B cell (primary cell): ENCODE results near the gene CDKN1A. TPM values are rescaled to one million over a fixed set of nuclear protein-coding genes. Genes with fewer than 3 reads are reported as not detected.
A peak's percentile ranks its signal among the peaks of the same experiment; 100 is the strongest.

ENCODE experiments used
- ATAC-seq: fragments of 200-7000 bp; cut with Tn5 transposase; one replicate; pipeline ENCODE4 v1.10.0; 2021; ENCODE audit warnings: low read depth, mild to moderate bottlenecking, moderate number of reproducible peaks, moderate library complexity
- CTCF ChIA-PET: fragments of 350-600 bp; sonication (Branson Sonifier 250); formaldehyde crosslinking; loops from one replicate; lab custom pipeline; 2021; ENCODE audit warnings: antibody characterized with exemption, inconsistent platforms; lab: Charles Lee
- POLR2A ChIA-PET: fragments of 350-600 bp; sonication (Branson Sonifier 250); formaldehyde crosslinking; loops from one replicate; lab custom pipeline; 2021; ENCODE audit warnings: antibody characterized with exemption; lab: Charles Lee
- DNase-seq: peaks from one replicate; pipeline ENCODE4 v3.0.0; 2013
- H2AFZ ChIP-seq: 2 replicates; pipeline ENCODE4 v1.6.1; 2012; ENCODE audit warnings: mild to moderate bottlenecking, low read depth, low read length; ENCODE audit not compliant: insufficient read depth, poor library complexity, severe bottlenecking
- H3K27ac ChIP-seq, 2 donors: 1 replicate in 1 of 2; 2 replicates in 1 of 2; pipeline ENCODE4 v1.5.1; 2012 to 2013; ENCODE audit warnings: low read length in 2 of 2, mild to moderate bottlenecking in 2 of 2, moderate library complexity in 1 of 2
- H3K27me3 ChIP-seq, 4 experiments: fragments of 200-600 bp in 1 of 4; sonication (generic) in 1 of 4; replicated peaks in 1 of 4; 1 replicate in 2 of 4; 2 replicates in 2 of 4; pipeline versions ENCODE4 v1.6.1 to v1.7.0; 2013 to 2016; ENCODE audit warnings: low read length in 3 of 4, mild to moderate bottlenecking in 2 of 4, mixed read lengths in 1 of 4, moderate library complexity in 1 of 4; ENCODE audit not compliant: insufficient read depth in 4 of 4, control insufficient read depth in 3 of 4; ENCODE audit errors: control extremely low read depth in 1 of 4
- H3K36me3 ChIP-seq, 2 experiments: replicated peaks in 1 of 2; 1 replicate in 1 of 2; 2 replicates in 1 of 2; pipeline versions ENCODE4 v1.6.1 to v1.7.1; 2013; ENCODE audit warnings: low read length in 1 of 2; ENCODE audit not compliant: insufficient read depth in 2 of 2, control insufficient read depth in 1 of 2; ENCODE audit errors: control extremely low read depth in 1 of 2, extremely low read depth in 1 of 2
- H3K4me1 ChIP-seq, 2 donors: fragments of 200-600 bp in 1 of 2; sonication (generic) in 1 of 2; 1 replicate in 1 of 2; 2 replicates in 1 of 2; pipeline versions ENCODE4 v1.5.1 to v1.6.1; 2013 to 2017; ENCODE audit warnings: low read length in 2 of 2; ENCODE audit not compliant: control insufficient read depth in 2 of 2, insufficient read depth in 2 of 2
- H3K4me2 ChIP-seq: replicated peaks from 2 replicates; pipeline ENCODE3; 2012; ENCODE audit warnings: mild to moderate bottlenecking, low read depth, low read length; ENCODE audit not compliant: poor library complexity, severe bottlenecking
- H3K4me3 ChIP-seq, 5 experiments: fragments of 200-600 bp in 1 of 5; sonication (generic) in 1 of 5; 1 replicate in 3 of 5; 2 replicates in 2 of 5; pipeline versions ENCODE4 v1.5.1 to v1.7.0; 2011 to 2016; ENCODE audit warnings: low read length in 4 of 5, mild to moderate bottlenecking in 4 of 5, low read depth in 2 of 5, control low read depth in 1 of 5, moderate library complexity in 1 of 5; ENCODE audit not compliant: insufficient read depth in 1 of 5; ENCODE audit errors: control extremely low read depth in 1 of 5, extremely low read depth in 1 of 5
- H3K79me2 ChIP-seq: fragments of 200-600 bp; sonication (generic); one replicate; pipeline ENCODE4 v1.6.0; 2016; ENCODE audit warnings: low read length; ENCODE audit not compliant: control insufficient read depth, insufficient read depth
- H3K9ac ChIP-seq: fragments of 200-600 bp; sonication (generic); 2 replicates; pipeline ENCODE4 v1.6.1; 2017; ENCODE audit warnings: mild to moderate bottlenecking, low read length, moderate library complexity
- H3K9me3 ChIP-seq, 3 donors: one replicate each; pipeline versions ENCODE4 v1.6.1 to v1.7.1; 2013; ENCODE audit warnings: low read length in 2 of 3; ENCODE audit not compliant: control insufficient read depth in 2 of 3, insufficient read depth in 1 of 3; ENCODE audit errors: control extremely low read depth in 1 of 3
- H4K20me1 ChIP-seq: 2 replicates; pipeline ENCODE4 v1.6.0; 2012; ENCODE audit warnings: mild to moderate bottlenecking, low read length; ENCODE audit not compliant: insufficient read depth, control insufficient read depth, poor library complexity, severe bottlenecking
- H3K27ac Mint-ChIP-seq: one replicate; pipeline ENCODE4 v1.8.0; 2021; ENCODE audit warnings: mixed read lengths
- H3K27me3 Mint-ChIP-seq: one replicate; pipeline ENCODE4 v1.8.0; 2021; ENCODE audit warnings: mixed read lengths
- H3K4me1 Mint-ChIP-seq: one replicate; pipeline ENCODE4 v1.8.0; 2021; ENCODE audit warnings: mixed read lengths
- H3K4me3 Mint-ChIP-seq: one replicate; pipeline ENCODE4 v1.8.0; 2021; ENCODE audit warnings: mixed read lengths
- H3K9me3 Mint-ChIP-seq: one replicate; pipeline ENCODE4 v1.8.0; 2022; ENCODE audit warnings: mixed read lengths; ENCODE audit not compliant: insufficient read depth
- CTCF ChIP-seq: fragments of 200-600 bp; IDR thresholded peaks from one replicate; pipeline ENCODE4 v1.8.0; 2022; ENCODE audit warnings: antibody characterized with exemption, mild to moderate bottlenecking
- EZH2 ChIP-seq: IDR thresholded peaks from 2 replicates; pipeline ENCODE4 v1.6.1; 2012; ENCODE audit warnings: borderline replicate concordance, low read depth, mild to moderate bottlenecking, moderate library complexity, low read length; ENCODE audit not compliant: insufficient read depth, poor library complexity, severe bottlenecking
- WGBS: methylation state at CpG from one replicate; pipeline ENCODE4 v1.1.5; 2013; ENCODE audit warnings: missing lambda C conversion rate; ENCODE audit not compliant: insufficient coverage; 5-methylcytosine and 5-hydroxymethylcytosine counted together
- intact Hi-C: fragments of 100-400 bp; cut with micrococcal nuclease; formaldehyde crosslinking; loops from one replicate; pipeline ENCODE4 v1.10.0; 2022
- polyA plus RNA-seq: library from polyadenylated mRNA; depleted of rRNA; stranded (reverse); fragments of >200 nt; gene quantifications from 2 replicates; pipeline ENCODE4 v1.2.3, GENCODE V29; 2012
- total RNA-seq, 2 donors: library from RNA; stranded (reverse); fragments of 120-200 nt in 1 of 2; gene quantifications; 1 replicate in 1 of 2; 2 replicates in 1 of 2; pipeline versions ENCODE4 v1.2.3 to v1.2.4, GENCODE V29; 2013 to 2022

The CDKN1A gene
- total and polyA plus RNA-seq, 2 donors (not counting 1 experiment from before 2014, with no cell fraction given), result 45.5 to 352 TPM

- Mint-ChIP-seq H3K9me3 (no peaks in the 10 kb centered on the region), H3K27me3 (no peaks in the 10 kb centered on the region), H3K27ac (peak overlapping the region; percentile 76), H3K4me3 (peak overlapping the region; percentile 32), H3K4me1 (peaks cover 86% of the 10 kb centered on the region)
- TF ChIP-seq CTCF (no peak), EZH2 (no peak)
- POLR2A ChIA-PET, result interaction anchor here (0.6 kb wide), 1 partner anchor 71 kb away, joined by 3 read pairs; no protein-coding TSS in a partner anchor
- H3K4me2 ChIP-seq, result peak overlapping the region; percentile 56
- H3K79me2 ChIP-seq, result peaks cover 50% of the 10 kb centered on the region
- H3K9me3 ChIP-seq, result no peaks in the 10 kb centered on the region
- 42% methylated on average over 8 of the region's 11 CpGs for WGBS
- intact Hi-C loops, result loop anchor here (10.0 kb wide), 1 partner anchor 489 kb away; the partner anchor contains the start of gene PIM1
- H3K4me1 ChIP-seq, result peaks cover 89 to 91% of the 10 kb centered on the region in 2 donors
- H3K4me3 ChIP-seq, result no peak overlapping the region
- H3K27me3 ChIP-seq, result no peaks in the 10 kb centered on the region
- peaks cover 5% of the 10 kb centered on the region for H4K20me1 ChIP-seq
- CTCF ChIA-PET, result interaction anchor here (1.1 to 9.9 kb wide), 4 partner anchors 38 to 67 kb away, joined by 3 to 88 read pairs (median 4); no protein-coding TSS in a partner anchor
- peaks cover 2 to 40% of the 10 kb centered on the region in 2 experiments for H3K36me3 ChIP-seq
- no peak overlapping the region for H2AFZ ChIP-seq
- H3K27ac ChIP-seq, result peak overlapping the region; percentile 6 to 100
- DNase-seq (peak; percentile 37), ATAC-seq (no peak)
- H3K9ac ChIP-seq, result no peak overlapping the region
Observed at GRCh38 chr6:36685926-36686667, 7.6 kb downstream of the CDKN1A start.
